HG02763 (cell line): ENCODE measurements around the gene PAX3.

Experiments used
- ATAC-seq: cut with Tn5 transposase; IDR thresholded peaks from one replicate; pipeline ENCODE4 v1.9.1; 2021; ENCODE audit warnings: mild to moderate bottlenecking, moderate library complexity; ENCODE audit not compliant: unreplicated experiment

Gene PAX3

GRCh38 chr2:222298311-222299150, at the start of gene PAX3:
Gene PAX3 (minus strand): TSS chr2:222298998. CDS start chr2:222298615, 383 bp downstream.
- ATAC-seq: no peak

- no peak for ATAC-seq
Measured at GRCh38 chr2:222341331-222341730, 42.5 kb upstream of the PAX3 start.

GRCh38 chr2:222338374-222338773, 39.6 kb upstream of the PAX3 start:
- ATAC-seq: no peak

- no peak for ATAC-seq
Measured at GRCh38 chr2:222336931-222337330, 38.1 kb upstream of the PAX3 start.

GRCh38 chr2:222336442-222336841, 37.6 kb upstream of the PAX3 start:
- ATAC-seq: no peak

- ATAC-seq: no peak
Measured at GRCh38 chr2:222334914-222335313, 36.1 kb upstream of the PAX3 start.

GRCh38 chr2:222333397-222333796, 34.6 kb upstream of the PAX3 start:
- ATAC-seq: no peak

- no peak for ATAC-seq
Measured at GRCh38 chr2:222332116-222332515, 33.3 kb upstream of the PAX3 start.

GRCh38 chr2:222330910-222331309, 32.1 kb upstream of the PAX3 start:
- ATAC-seq: no peak

- no peak for ATAC-seq
Measured at GRCh38 chr2:222322236-222322635, 23.4 kb upstream of the PAX3 start.

- no peak for ATAC-seq
Measured at GRCh38 chr2:222320436-222321395, 21.9 kb upstream of the PAX3 start.

GRCh38 chr2:222319586-222320435, 21.0 kb upstream of the PAX3 start:
- peak; percentile 43 for ATAC-seq

- peak; percentile 37 for ATAC-seq
Measured at GRCh38 chr2:222318712-222319585, 20.2 kb upstream of the PAX3 start.

GRCh38 chr2:222318026-222318711, 19.4 kb upstream of the PAX3 start:
- peak; percentile 46 for ATAC-seq

GRCh38 chr2:222315443-222316121, 16.8 kb upstream of the PAX3 start:
- ATAC-seq: no peak

GRCh38 chr2:222313816-222314215, 15.0 kb upstream of the PAX3 start:
- ATAC-seq: no peak

GRCh38 chr2:222311978-222312738, 13.4 kb upstream of the PAX3 start:
- ATAC-seq: no peak
